HUES64 (cell line): ENCODE measurements around the gene PLEKHH1.

Source experiments
- H3K27ac ChIP-seq: 2 replicates; pipeline ENCODE4 v1.7.0; 2013; ENCODE audit warnings: low read depth, low read length, inconsistent platforms
- H3K27me3 ChIP-seq: 2 replicates; pipeline ENCODE4 v1.6.1; 2013; ENCODE audit warnings: mild to moderate bottlenecking, low read length; ENCODE audit not compliant: insufficient read depth
- H3K36me3 ChIP-seq: 2 replicates; pipeline ENCODE4 v1.6.1; 2013; ENCODE audit warnings: mild to moderate bottlenecking, low read length; ENCODE audit not compliant: insufficient read depth
- H3K4me1 ChIP-seq: 2 replicates; pipeline ENCODE4 v1.6.1; 2013; ENCODE audit warnings: mild to moderate bottlenecking, low read length, moderate library complexity; ENCODE audit not compliant: insufficient read depth
- H3K4me3 ChIP-seq: 2 replicates; pipeline ENCODE4 v1.5.1; 2013; ENCODE audit warnings: mild to moderate bottlenecking, low read length, moderate library complexity
- H3K9ac ChIP-seq: 2 replicates; pipeline ENCODE4 v1.6.1; 2013; ENCODE audit warnings: mild to moderate bottlenecking, low read depth, low read length
- H3K9me3 ChIP-seq: 2 replicates; pipeline ENCODE4 v1.6.1; 2013; ENCODE audit warnings: low read depth, low read length; ENCODE audit not compliant: insufficient read depth
- WGBS: fragments of 150-250, 120-280 bp; methylation state at CpG from one replicate; pipeline ENCODE4 v1.1.7; 2013; ENCODE audit warnings: missing lambda C conversion rate; 5-methylcytosine and 5-hydroxymethylcytosine counted together

Gene PLEKHH1

DNA sequence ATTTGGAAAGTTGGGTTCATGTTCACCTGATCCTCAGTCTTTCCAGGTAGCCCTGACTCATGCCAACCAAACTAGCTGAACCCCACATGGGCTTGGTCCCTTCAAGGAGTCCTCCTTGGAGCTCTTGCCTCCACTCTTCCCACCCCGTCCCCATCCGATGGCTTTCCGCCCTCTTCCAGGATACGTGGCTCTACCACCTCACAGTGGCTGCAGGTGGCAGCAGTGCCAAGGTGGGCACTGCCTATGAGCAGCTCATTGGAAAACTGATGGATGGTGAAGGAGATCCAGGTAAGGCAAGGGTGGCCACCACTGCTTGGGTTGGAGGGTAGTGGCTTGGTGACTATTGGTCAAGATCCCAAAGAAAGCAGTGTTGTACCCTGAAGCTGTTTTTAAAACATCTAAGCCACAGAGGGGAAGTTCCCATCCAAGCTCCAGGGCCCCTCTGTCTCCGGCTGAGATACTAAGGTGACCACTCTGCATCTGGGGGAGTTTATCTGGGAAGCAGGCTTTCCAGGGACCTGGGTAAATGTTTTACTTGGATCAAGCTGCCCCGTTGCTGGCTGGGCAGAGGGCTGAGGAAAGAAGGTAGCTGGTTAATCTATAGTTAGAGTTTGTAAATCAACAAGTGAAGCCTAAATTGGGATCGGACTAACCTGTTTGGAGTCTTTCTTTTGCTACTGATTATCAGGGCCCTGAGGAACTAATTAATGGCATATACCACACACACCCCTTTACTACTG, 43.3 kb downstream of the PLEKHH1 start:
- whole genome bisulfite sequencing = 94% methylated on average over 7 of the region's 7 CpGs
- Histone ChIP-seq H3K4me1 (no peaks in the 10 kb centered on the region), H3K9me3 (no peaks in the 10 kb centered on the region), H3K36me3 (peaks cover 70% of the 10 kb centered on the region), H3K4me3 (no peak overlapping the region), H3K9ac (no peak overlapping the region), H3K27me3 (no peaks in the 10 kb centered on the region), H3K27ac (no peak overlapping the region)

DNA sequence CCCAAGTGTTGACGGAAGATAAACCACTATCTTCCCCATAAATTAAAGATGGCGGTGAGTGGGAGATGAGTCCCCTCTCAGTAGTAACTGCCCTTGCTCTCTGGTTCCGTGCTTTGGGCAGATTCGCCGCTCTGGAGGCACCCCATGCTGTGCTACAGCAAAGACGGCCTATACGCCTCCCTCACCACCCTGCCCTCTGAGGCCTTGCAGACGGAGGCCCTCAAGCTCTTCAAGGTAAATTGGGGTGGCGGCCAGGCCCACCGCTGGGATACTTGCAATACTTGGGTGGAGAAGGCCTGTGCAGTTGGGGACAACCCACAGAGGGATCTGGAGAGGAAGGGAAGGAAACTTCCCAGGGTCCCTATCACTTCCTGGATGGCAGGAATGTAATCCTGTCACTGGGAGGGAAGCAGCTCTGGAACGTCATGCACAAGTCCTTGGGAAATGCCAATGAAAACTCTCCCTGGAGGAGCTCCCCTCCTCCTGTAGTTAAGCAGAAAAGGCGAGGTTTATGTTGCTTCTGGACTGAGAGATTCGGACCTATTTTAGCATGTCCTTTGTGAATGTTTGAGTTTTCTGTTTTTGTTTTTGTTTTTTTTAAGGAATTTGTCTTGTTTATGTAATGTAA, 44.2 kb downstream of the PLEKHH1 start:
- Histone ChIP-seq H3K27ac (no peak overlapping the region), H3K9me3 (no peaks in the 10 kb centered on the region), H3K36me3 (peaks cover 79% of the 10 kb centered on the region), H3K4me1 (no peaks in the 10 kb centered on the region), H3K27me3 (no peaks in the 10 kb centered on the region), H3K9ac (no peak overlapping the region), H3K4me3 (no peak overlapping the region)
- 82% methylated on average over 13 of the region's 13 CpGs for WGBS

DNA sequence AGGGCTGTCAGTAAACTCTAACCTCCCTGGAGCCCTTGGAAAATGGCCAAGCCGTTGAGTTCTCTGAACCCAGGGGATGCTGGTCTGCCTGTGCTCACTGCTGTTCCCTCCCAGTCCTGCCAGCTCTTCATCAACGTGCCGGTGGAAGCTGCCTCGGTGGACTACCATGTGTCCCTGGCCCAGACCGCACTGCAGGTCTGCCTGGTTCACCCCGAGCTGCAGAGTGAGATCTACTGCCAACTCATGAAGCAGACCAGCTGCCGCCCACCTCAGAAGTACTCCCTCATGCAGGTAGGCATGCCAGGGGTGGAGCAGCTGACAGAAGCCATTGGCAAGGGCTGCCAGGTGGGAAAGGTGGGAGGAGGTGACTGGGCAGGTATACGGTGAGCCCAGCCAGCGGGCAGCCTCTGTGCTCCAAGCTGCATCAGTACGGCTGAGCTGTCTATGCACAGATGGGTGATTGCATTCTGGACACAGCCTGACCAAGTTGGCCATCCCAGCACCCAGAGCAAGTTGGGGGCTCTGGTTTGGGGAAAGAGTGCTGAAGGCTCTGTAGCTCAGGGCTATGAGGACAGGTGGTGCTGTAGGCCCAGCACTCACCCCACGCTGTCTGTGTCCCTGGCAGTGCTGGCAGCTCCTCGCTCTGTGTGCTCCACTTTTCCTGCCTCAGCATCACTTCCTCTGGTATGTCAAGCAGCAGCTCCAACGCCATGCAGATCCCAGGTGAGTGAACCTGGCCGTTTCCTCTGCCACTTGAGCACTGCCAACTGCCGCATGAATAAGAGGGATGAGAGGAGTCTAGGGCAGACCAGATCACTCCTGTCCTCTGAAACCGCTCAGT, 45.0 kb downstream of the PLEKHH1 start:
- Histone ChIP-seq H3K9me3 (no peaks in the 10 kb centered on the region), H3K4me3 (no peak overlapping the region), H3K36me3 (peaks cover 82% of the 10 kb centered on the region), H3K27ac (no peak overlapping the region), H3K4me1 (no peaks in the 10 kb centered on the region), H3K9ac (no peak overlapping the region), H3K27me3 (no peaks in the 10 kb centered on the region)
- WGBS = 96% methylated on average over 16 of the region's 16 CpGs

DNA sequence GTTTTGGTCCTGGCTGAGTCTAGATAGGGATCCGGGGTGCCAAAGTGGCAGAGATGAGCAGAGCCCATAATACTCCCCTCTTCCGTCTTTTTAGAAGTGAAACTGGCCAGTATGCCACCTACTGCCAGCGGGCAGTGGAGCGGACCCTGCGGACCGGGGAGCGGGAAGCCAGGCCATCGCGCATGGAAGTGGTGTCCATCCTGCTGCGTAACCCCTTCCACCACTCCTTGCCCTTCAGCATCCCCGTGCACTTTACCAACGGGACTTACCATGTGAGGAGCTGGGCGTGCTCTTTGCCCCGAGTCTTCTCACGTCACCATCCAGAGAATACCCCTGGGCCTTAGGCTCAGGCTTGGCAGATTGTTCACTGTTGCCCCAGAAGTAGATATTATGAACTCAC, 46.0 kb downstream of the PLEKHH1 start:
- no peak overlapping the region for H3K4me3 ChIP-seq
- H3K36me3 ChIP-seq = peaks cover 80% of the 10 kb centered on the region
- no peaks in the 10 kb centered on the region for H3K9me3 ChIP-seq
- H3K27ac ChIP-seq = no peak overlapping the region
- H3K27me3 ChIP-seq = no peaks in the 10 kb centered on the region
- H3K9ac ChIP-seq = no peak overlapping the region
- WGBS = 83% methylated on average over 15 of the region's 15 CpGs
- no peaks in the 10 kb centered on the region for H3K4me1 ChIP-seq

DNA sequence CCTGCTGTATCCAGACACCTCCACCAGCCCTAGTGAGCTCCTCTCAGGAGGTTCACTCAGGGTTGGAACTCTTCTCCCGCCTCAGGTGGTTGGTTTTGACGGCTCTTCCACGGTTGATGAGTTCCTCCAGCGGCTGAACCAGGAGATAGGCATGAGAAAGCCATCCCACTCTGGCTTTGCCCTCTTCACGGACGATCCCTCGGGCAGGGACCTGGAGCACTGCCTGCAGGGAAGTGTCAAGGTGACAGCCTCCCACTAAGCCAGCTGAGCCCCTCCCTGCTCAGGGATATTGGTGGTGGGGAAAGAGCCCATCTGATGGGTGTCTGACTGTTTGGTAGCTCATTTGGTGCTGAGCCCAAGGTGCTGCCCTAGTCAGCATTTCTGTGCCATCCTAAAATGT, 46.5 kb downstream of the PLEKHH1 start:
- Histone ChIP-seq H3K9me3 (no peaks in the 10 kb centered on the region), H3K4me1 (no peaks in the 10 kb centered on the region), H3K9ac (no peak overlapping the region), H3K4me3 (no peak overlapping the region), H3K36me3 (peaks cover 77% of the 10 kb centered on the region), H3K27me3 (no peaks in the 10 kb centered on the region), H3K27ac (no peak overlapping the region)
- WGBS = 93% methylated on average over 7 of the region's 7 CpGs

DNA sequence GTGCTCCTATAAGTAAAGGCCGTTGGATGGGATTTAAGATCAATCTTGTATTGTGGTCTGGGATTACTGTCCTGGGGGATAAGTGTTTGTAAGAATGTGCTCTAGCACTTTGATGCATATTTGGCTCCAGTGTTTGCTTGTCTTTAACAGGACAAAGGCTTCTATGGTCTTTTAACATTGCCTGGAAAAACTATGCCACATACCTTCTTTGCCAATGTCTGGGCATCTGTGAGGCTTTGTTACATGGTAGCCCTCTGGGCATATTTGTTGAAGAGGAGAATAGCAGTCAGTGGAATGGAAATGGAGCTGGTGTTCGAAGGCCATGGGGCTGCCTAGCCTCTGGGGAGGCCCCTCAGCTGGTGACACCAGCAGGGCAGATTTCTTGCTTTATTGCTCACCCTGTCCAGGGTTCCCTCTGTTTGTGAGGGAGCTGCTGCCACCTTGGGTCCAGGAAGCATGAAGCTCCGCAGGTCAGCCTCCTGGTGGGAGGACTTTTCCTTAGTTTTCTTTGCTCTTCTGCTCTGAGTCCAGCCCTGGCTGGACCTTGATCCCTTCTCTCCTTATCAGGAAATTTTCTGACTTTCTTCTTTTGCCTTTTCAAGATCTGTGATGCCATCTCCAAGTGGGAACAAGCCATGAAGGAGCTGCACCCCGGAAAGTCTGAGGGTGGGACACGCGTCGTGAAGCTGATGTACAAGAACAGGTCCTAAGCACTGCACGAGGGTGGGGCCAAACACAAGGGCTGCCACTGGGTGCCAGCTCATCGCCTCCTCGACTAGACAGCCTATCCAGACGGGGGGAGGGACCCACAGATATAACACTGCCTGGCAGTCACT, 47.5 kb downstream of the PLEKHH1 start:
- Histone ChIP-seq H3K4me1 (no peaks in the 10 kb centered on the region), H3K36me3 (peaks cover 70% of the 10 kb centered on the region), H3K4me3 (no peak overlapping the region), H3K9me3 (no peaks in the 10 kb centered on the region), H3K27ac (no peak overlapping the region), H3K27me3 (no peaks in the 10 kb centered on the region), H3K9ac (no peak overlapping the region)
- WGBS = 93% methylated on average over 11 of the region's 11 CpGs

DNA sequence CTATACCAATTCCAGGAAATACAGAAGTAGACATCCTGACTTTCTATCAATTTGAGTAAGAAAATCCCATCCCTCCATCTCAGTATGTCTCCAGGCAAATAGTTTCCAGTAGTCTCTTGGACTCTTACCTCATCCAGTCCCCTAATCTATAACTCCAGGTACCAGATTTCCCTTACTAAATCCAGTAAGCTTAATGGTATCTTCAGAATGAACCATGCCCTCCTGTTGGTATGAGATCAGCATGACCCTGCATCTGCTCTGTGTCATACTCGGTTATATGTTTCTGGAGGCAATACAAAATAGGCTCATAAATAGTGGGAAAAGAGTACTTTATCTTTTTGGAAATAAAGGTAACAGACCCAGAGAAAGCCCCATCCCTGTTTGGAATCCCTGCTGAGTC, 48.6 kb downstream of the PLEKHH1 start:
- WGBS = 92% methylated on average over 1 of the region's 1 CpG
- H3K36me3 ChIP-seq = peaks cover 70% of the 10 kb centered on the region

DNA sequence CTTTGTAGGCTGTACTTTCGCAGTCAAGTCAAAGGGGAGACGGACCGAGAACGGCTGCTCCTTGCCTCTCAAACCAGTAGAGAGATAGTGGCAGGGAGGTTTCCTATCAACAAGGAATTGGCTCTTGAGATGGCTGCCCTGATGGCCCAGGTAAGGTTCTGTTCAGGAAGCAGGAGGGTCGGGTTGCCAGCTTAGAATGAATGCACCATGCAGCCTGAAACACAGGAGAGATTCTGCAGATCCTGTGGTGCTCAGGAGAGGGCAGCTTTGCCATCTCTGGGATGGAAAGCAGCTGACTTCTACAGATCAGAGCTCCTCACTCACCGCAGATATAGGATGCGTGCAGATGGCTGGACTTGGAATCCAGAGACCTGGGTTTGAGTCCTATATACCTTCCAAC, 49.0 kb downstream of the PLEKHH1 start:
- no peak overlapping the region for H3K27ac ChIP-seq
- H3K4me1 ChIP-seq = no peaks in the 10 kb centered on the region
- no peak overlapping the region for H3K9ac ChIP-seq
- no peaks in the 10 kb centered on the region for H3K9me3 ChIP-seq
- peaks cover 71% of the 10 kb centered on the region for H3K36me3 ChIP-seq
- 93% methylated on average over 7 of the region's 7 CpGs for WGBS
- no peaks in the 10 kb centered on the region for H3K27me3 ChIP-seq
- no peak overlapping the region for H3K4me3 ChIP-seq

More for the DNA sequence above, 48.6 kb downstream of the PLEKHH1 start:
- Histone ChIP-seq H3K27me3 (no peaks in the 10 kb centered on the region), H3K9me3 (no peaks in the 10 kb centered on the region), H3K4me1 (no peaks in the 10 kb centered on the region), H3K9ac (no peak overlapping the region), H3K27ac (no peak overlapping the region), H3K4me3 (no peak overlapping the region)

DNA sequence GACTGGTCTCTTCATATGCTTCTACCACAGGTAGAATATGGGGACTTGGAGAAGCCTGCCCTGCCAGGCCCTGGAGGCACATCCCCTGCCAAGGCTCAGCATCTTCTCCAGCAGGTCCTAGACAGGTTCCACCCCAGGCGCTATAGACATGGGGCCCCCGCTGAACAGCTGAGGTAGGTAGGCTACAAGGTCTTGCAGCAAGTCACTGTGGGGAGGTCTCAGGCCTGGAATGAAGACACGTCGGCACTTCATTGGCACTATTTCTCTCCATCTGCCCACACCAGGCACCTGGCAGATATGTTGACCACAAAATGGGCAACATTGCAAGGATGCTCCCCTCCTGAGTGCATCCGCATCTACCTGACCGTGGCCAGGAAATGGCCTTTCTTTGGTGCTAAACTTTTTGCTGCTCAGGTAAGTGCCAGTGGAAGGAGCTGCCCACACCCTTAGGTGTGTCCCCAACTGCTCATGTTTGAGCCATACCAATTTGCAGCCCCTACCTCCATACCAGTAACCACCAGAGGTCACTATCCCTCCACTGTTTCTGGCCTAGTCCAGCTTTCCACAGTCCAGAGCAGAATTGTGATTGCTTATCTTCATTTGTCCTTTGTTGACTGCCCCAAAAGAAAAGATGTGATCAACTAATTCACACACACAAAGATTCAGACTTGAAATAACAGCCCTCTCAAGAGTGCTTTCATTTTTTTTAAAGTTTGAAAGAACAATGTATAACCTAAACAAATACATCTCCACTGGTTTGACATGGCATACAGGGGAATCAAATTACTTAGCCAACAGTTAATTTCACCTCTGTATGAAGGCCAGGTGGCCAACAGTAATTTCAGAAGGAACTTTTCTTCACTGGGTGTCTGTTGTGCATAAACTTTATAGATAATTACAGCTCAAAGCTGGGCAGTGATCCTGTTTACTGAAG, 50.9 kb downstream of the PLEKHH1 start:
- no peak overlapping the region for H3K4me3 ChIP-seq
- no peak overlapping the region for H3K27ac ChIP-seq
- no peaks in the 10 kb centered on the region for H3K27me3 ChIP-seq
- no peaks in the 10 kb centered on the region for H3K4me1 ChIP-seq
- H3K9ac ChIP-seq = no peak overlapping the region
- 94% methylated on average over 6 of the region's 6 CpGs for WGBS
- H3K9me3 ChIP-seq = no peaks in the 10 kb centered on the region
- peaks cover 76% of the 10 kb centered on the region for H3K36me3 ChIP-seq

DNA sequence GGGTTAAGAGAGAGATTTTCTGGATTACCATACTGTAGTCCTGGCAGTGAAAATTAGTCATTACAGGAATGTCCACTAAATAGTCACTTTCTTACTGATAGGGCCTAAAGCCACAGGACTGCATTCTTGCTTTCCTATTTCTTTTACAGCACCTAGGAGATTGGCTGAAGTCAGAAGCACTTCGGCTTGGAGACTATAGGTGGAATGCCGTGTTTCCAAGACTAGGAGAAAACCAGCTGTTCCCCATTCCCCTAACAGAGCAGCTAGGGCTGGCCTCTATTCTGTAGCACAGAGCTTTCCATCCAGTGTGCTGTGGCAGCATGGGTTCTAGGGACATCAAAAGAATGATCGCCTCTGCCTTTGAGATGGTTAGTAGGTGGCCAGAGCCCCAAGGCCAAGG, 51.9 kb downstream of the PLEKHH1 start:
- Histone ChIP-seq H3K36me3 (peaks cover 76% of the 10 kb centered on the region), H3K4me3 (no peak overlapping the region), H3K9ac (no peak overlapping the region), H3K27me3 (no peaks in the 10 kb centered on the region), H3K27ac (no peak overlapping the region), H3K4me1 (no peaks in the 10 kb centered on the region), H3K9me3 (no peaks in the 10 kb centered on the region)
- WGBS = 92% methylated on average over 3 of the region's 3 CpGs
